Spleen (tissue), 7 donors: Measurements from ENCODE around the gene CHMP4A.

Experiments
- POLR2A ChIP-seq, 3 donors: fragments of 450-650 bp; IDR thresholded peaks; one replicate each; pipeline ENCODE4 v1.5.1; 2017; ENCODE audit warnings: antibody characterized with exemption in 3 of 3, mild to moderate bottlenecking in 1 of 3
- TF ChIP-seq, protein P1 (sequence below), 11 experiments: fragments of 200-600 bp in 7 of 11; fragments of 450-650 bp in 4 of 11; sonication (generic) in 4 of 11; IDR thresholded peaks in 8 of 11; conservative IDR thresholded peaks in 3 of 11; 1 replicate in 7 of 11; 2 replicates in 4 of 11; pipeline versions ENCODE4 v1.4.0 to v1.8.0; 2016 to 2021; ENCODE audit warnings: antibody characterized with exemption in 11 of 11, inconsistent platforms in 4 of 11, mild to moderate bottlenecking in 1 of 11
- donor health status: DM: no; HTN: no; CAD: no; lungs with moderate emphysema.
- donor health status: DM: no; HTN: no; CAD: no.
- donor health status: DM: no; HTN: no; CAD: no.

DNA sequence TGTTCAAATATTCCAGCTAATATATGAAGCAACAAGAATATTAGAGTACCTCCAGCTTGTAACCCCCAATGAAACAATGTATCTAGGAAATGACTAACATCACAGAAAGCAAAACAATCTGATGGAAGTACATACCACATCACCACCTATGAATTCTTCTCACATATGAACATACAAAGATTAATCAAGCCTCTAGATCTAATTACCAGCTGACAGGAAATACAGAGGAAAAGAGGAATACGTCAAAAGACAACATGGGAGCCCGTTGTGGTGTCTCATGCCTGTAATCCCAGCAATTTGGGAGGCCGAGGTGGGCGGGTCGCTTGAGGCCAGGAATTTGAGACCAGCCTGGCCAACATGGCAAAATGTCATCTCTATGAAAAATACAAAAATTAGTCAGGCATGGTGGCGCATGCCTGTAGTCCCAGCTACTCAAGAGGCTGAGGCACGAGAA, 11.4 kb upstream of the CHMP4A start:
- TF ChIP-seq, protein P1, sequence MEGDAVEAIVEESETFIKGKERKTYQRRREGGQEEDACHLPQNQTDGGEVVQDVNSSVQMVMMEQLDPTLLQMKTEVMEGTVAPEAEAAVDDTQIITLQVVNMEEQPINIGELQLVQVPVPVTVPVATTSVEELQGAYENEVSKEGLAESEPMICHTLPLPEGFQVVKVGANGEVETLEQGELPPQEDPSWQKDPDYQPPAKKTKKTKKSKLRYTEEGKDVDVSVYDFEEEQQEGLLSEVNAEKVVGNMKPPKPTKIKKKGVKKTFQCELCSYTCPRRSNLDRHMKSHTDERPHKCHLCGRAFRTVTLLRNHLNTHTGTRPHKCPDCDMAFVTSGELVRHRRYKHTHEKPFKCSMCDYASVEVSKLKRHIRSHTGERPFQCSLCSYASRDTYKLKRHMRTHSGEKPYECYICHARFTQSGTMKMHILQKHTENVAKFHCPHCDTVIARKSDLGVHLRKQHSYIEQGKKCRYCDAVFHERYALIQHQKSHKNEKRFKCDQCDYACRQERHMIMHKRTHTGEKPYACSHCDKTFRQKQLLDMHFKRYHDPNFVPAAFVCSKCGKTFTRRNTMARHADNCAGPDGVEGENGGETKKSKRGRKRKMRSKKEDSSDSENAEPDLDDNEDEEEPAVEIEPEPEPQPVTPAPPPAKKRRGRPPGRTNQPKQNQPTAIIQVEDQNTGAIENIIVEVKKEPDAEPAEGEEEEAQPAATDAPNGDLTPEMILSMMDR (IDR thresholded peaks at IDR 0.05 in 8 of 11, conservative IDR thresholded peaks at IDR 0.05 in 3 of 11) = no peak
- TF ChIP-seq POLR2A (IDR thresholded peaks at IDR 0.05) = no peak
